Prostate gland (tissue), 2 donors: ENCODE measurements around the gene TERB1.

ENCODE experiments used
- CTCF ChIP-seq, 4 experiments: fragments of 200-600 bp in 2 of 4; fragments of 450-650 bp in 2 of 4; sonication (generic) in 2 of 4; IDR thresholded peaks; 1 replicate in 3 of 4; 2 replicates in 1 of 4; pipeline ENCODE4 v1.5.1; 2016 to 2019; ENCODE audit warnings: antibody characterized with exemption in 4 of 4, mild to moderate bottlenecking in 2 of 4, moderate library complexity in 2 of 4
- POLR2A ChIP-seq: fragments of 450-650 bp; IDR thresholded peaks from one replicate; pipeline ENCODE4 v1.6.1; 2016; ENCODE audit warnings: antibody characterized with exemption, mild to moderate bottlenecking
- POLR2AphosphoS5 ChIP-seq: sonication (generic); formaldehyde crosslinking; IDR thresholded peaks from one replicate; pipeline ENCODE4 v1.6.1; 2017; ENCODE audit warnings: antibody characterized with exemption

GRCh38 chr16:66811043-66811442 is 9.7 kb upstream of the TERB1 start:
- TF ChIP-seq POLR2AphosphoS5 (no peak), POLR2A (no peak), CTCF (IDR thresholded peaks at IDR 0.05) (no peak)
